Measurements from ENCODE around the gene CCZ1.
"Not testable (repeated sequence)": the region's sequence is repeated elsewhere in the genome, so short reads cannot be mapped to it uniquely, and the experiment has no call there.

The CCZ1 gene

DNA sequence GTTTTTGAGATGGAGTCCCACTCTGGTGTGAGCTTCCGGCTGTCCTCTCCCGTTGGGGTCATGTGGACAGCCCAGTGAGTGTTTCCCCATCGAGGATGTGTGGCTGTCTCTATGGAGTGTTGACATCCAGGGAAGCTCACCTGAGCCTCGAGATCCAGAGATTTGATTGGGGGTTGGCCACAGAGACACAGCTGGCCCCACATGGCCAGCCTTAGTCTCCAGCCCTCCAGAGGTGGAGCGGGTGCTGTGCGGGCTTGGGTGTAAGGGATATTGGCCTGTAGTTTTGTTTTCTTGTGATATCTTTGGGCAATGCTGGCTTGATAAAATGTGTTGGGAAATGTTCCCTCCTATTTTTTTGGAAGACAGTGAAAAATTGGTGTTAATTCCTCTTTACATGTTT, 18.0 kb downstream of the CCZ1 start:
- not testable (repeated sequence) for DNase-seq

DNA sequence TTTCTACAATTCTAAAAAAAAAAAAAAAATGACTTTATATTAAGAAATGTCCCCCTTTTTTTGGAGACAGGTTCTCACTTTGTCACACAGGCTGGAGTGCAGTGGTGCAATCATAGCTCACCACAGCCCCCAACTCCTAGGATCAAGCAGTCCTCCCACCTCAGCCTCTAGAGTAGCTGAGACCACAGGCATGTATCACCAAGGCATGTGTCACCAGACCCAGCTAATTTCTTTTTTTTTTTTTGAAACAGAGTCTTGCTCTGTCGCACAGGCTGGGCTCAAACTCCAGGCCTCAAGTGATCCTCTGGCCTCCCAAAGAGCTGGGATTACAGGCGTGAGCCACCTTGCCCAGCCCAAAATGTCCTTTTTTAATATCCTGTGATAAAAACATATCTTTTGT, 25.6 kb downstream of the CCZ1 start:
- DNase-seq, result not testable (repeated sequence)

- not testable (repeated sequence) for DNase-seq
These were observed 26.1 kb downstream of the CCZ1 start for GRCh38 chr7:5924630-5925029.

DNA sequence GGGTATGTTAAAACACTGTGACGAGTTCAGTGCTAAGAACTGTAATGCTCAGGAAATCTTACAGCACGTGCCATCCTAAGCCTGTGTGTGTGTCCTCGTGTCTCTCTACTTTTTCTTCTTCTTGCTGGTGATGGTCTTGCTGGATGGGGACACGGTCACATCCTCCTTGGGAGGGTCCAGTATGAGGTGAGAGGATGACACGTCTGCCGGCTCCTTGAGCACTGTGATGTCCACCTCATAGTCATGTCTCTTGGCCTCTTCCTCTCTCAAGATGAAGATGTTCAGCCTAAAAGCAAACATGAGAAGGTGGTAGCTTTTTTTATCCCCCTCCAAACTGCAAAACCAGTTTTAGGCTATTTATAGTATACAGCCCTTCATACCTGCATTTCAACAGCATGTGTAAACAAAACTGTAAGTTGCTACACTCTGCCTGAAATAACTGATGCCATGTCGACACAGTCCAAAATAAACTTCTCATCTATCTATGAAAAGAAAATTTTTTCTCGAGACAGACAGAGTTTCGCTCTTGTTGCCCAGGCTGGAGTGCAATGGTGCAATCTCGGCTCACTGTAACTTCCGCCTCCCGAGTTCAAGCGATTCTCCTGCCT, 27.8 kb downstream of the CCZ1 start:
- DNase-seq, result not testable (repeated sequence)

DNA sequence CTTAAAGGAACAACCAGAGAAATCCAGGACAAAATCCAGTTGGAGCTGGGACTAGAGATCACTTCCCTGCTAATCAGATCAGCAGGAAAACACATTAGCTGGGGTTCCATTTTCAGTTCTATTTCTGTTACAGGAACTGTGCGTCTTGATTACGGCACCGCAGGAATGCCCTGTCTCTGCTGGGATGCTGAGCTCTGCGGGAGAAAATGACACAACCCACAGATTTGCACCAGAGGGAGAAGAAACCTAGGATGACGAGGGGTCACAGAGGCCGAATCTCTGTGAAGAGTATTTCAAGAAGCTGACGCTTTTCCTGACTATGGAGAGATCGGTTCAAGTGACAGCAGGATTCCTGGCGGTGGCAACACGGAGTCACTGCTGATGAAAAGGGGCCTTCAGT, 31.8 kb downstream of the CCZ1 start:
- not testable (repeated sequence) for DNase-seq

DNA sequence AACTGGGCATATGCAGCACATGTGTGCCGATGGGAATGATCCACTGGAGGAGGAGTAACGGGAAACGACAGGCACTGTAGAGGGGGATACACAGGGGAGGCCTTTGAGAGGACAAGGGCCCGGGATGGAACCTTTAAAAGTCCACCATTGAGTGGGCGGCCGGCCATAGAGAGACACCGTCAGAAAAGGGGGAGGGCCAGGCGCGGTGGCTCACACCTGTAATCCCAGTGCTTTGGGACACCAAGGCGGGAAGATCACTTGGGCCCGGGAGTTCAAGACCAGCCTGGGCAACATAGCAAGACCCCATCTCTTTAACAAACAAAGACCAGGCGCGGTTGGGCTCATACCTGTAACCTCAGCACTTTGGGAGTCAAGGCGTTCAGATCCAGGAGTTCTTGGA, 32.7 kb downstream of the CCZ1 start:
- not testable (repeated sequence) for DNase-seq

DNA sequence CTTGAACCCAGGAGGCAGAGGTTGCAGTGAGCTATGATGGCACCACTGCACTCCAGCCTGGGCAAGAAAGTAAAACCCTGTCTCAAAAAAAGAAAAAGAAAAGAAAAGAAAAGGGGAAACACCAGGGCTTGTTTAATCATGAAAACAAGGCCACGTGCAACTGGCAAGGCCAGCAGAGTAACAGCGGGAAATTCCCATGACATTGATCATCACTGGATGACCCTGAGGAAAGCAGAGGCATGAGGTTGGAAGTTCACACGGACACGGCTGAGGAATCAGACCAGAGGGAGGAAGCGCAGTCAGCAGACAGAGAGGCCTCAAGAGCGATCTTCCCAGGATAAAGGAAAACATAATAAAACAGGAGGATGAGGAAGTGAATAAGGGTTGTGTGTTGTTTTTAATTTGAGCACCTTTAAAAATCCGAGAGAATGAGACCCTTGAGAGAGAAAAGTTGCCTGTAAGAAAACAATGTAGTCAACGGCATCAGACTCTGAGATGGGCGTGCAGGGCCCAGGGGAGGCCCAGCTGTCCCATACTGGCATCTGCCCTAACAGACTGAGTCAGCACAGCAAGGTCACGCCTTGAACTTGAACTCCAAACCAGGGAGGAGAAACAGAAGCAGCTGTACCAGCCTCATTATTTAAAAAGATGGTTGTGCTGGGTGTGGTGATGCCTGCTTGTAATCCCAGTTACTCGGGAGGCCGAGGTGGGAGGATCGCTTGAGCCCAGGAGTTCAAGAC, 33.5 kb downstream of the CCZ1 start:
- DNase-seq, result not testable (repeated sequence)

- not testable (repeated sequence) for DNase-seq
These were observed 36.5 kb downstream of the CCZ1 start for GRCh38 chr7:5934945-5935450.

GRCh38 chr7:5963205-5963604, 64.7 kb downstream of the CCZ1 start:
- not testable (repeated sequence) for DNase-seq

DNA sequence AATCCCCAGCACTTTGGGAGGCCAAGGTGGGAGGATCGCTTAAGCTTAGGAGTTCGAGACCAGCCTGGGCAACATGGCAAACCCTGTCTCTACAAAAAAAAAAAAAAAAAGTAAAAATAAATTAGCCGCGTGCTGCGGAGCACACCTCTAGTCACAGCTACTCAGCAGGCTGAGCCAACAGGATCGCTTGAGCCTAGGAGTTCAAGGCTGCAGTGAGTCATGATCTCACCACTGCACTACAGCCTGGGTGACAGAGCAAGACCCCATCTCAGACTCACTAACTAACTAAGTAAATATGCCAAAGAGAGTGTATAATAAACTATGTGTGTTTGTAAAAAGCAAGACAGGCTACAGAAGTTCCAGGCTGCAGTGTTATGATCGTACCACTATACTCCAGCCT, 65.3 kb downstream of the CCZ1 start:
- not testable (repeated sequence) for DNase-seq

- not testable (repeated sequence) for DNase-seq
These were observed 71.9 kb downstream of the CCZ1 start, which contains the start of gene RSPH10B for GRCh38 chr7:5970347-5970911. Gene RSPH10B (minus strand): TSS chr7:5970689. CDS start chr7:5967116, 3,573 bp downstream.

- DNase-seq, result not testable (repeated sequence)
These were observed 75.0 kb downstream of the CCZ1 start for GRCh38 chr7:5973580-5973979.
